Measurements from ENCODE around the gene AP1M1.

The AP1M1 gene

GRCh38 chr19:16197622-16198369 is at the start of gene AP1M1:
Gene AP1M1, plus strand, starts transcription at chr19:16197911. Its CDS starts 116 bp downstream, at chr19:16198027.
- in situ Hi-C loops (cut with MboI; ENCODE audit: low sequenced_read_pairs), result no loop called here

- in situ Hi-C loops (cut with MboI; ENCODE audit: low sequenced_read_pairs), result no loop called here
These were observed 49.1 kb upstream of the AP1M1 start for GRCh38 chr19:16148443-16149229.

- in situ Hi-C loops (cut with MboI; ENCODE audit: low sequenced_read_pairs), result no loop called here
These were observed 44.0 kb upstream of the AP1M1 start for GRCh38 chr19:16153582-16154336.

GRCh38 chr19:16154557-16154956 is 43.2 kb upstream of the AP1M1 start:
- in situ Hi-C loops (cut with MboI; ENCODE audit: low sequenced_read_pairs), result no loop called here

GRCh38 chr19:16155128-16155527 is 42.6 kb upstream of the AP1M1 start:
- in situ Hi-C loops (cut with MboI; ENCODE audit: low sequenced_read_pairs), result no loop called here

- in situ Hi-C loops (cut with MboI; ENCODE audit: low sequenced_read_pairs), result no loop called here
These were observed 40.8 kb upstream of the AP1M1 start for GRCh38 chr19:16156904-16157303.

- in situ Hi-C loops (cut with MboI; ENCODE audit: low sequenced_read_pairs), result no loop called here
These were observed 40.1 kb upstream of the AP1M1 start for GRCh38 chr19:16157601-16158000.

GRCh38 chr19:16159655-16160054 is 38.1 kb upstream of the AP1M1 start:
- in situ Hi-C loops (cut with MboI; ENCODE audit: low sequenced_read_pairs), result no loop called here

- in situ Hi-C loops (cut with MboI; ENCODE audit: low sequenced_read_pairs), result no loop called here
These were observed 37.2 kb upstream of the AP1M1 start for GRCh38 chr19:16160445-16160942.

- in situ Hi-C loops (cut with MboI; ENCODE audit: low sequenced_read_pairs), result no loop called here
These were observed 36.7 kb upstream of the AP1M1 start for GRCh38 chr19:16160943-16161560.

- in situ Hi-C loops (cut with MboI; ENCODE audit: low sequenced_read_pairs), result no loop called here
These were observed 35.9 kb upstream of the AP1M1 start for GRCh38 chr19:16161840-16162239.

- in situ Hi-C loops (cut with MboI; ENCODE audit: low sequenced_read_pairs), result no loop called here
These were observed 33.4 kb upstream of the AP1M1 start for GRCh38 chr19:16164222-16164890.

- in situ Hi-C loops (cut with MboI; ENCODE audit: low sequenced_read_pairs), result no loop called here
These were observed 31.3 kb upstream of the AP1M1 start for GRCh38 chr19:16166417-16166816.

- in situ Hi-C loops (cut with MboI; ENCODE audit: low sequenced_read_pairs), result no loop called here
These were observed 30.7 kb upstream of the AP1M1 start for GRCh38 chr19:16167055-16167454.

GRCh38 chr19:16168465-16169081 is 29.1 kb upstream of the AP1M1 start:
- in situ Hi-C loops (cut with MboI; ENCODE audit: low sequenced_read_pairs), result no loop called here

- in situ Hi-C loops (cut with MboI; ENCODE audit: low sequenced_read_pairs), result loop anchor here (10.0 kb wide), 1 partner anchor 105 kb away; no protein-coding TSS in a partner anchor
These were observed 27.6 kb upstream of the AP1M1 start for GRCh38 chr19:16170134-16170533.

- in situ Hi-C loops (cut with MboI; ENCODE audit: low sequenced_read_pairs), result loop anchor here (10.0 kb wide), 1 partner anchor 111 kb away; no protein-coding TSS in a partner anchor
These were observed 21.8 kb upstream of the AP1M1 start for GRCh38 chr19:16175954-16176353.

GRCh38 chr19:16178866-16179265 is 18.8 kb upstream of the AP1M1 start:
- in situ Hi-C loops (cut with MboI; ENCODE audit: low sequenced_read_pairs), result loop anchor here (10.0 kb wide), 1 partner anchor 114 kb away; no protein-coding TSS in a partner anchor

GRCh38 chr19:16180611-16181010 is 17.1 kb upstream of the AP1M1 start:
- in situ Hi-C loops (cut with MboI; ENCODE audit: low sequenced_read_pairs), result loop anchor here (10.0 kb wide), 1 partner anchor 556 kb away; no protein-coding TSS in a partner anchor
